Chondrocyte (in vitro differentiated cells): ENCODE measurements around the gene BICD2. TPM values are rescaled to one million over a fixed set of nuclear protein-coding genes. Genes with fewer than 3 reads are reported as not detected.

Experiments
- DNase-seq: peaks from one replicate; pipeline ENCODE4 v3.0.0; 2021; ENCODE audit warnings: mixed read lengths, low spot score
- H3K27ac Mint-ChIP-seq: one replicate; pipeline ENCODE4 v1.8.0; 2021; ENCODE audit warnings: mild to moderate bottlenecking, moderate library complexity, mixed read lengths; ENCODE audit not compliant: unreplicated experiment
- H3K27me3 Mint-ChIP-seq: 2 replicates; pipeline ENCODE4 v1.8.0; 2021; ENCODE audit warnings: low read depth, mixed read lengths
- H3K36me3 Mint-ChIP-seq: 2 replicates; pipeline ENCODE4 v1.8.0; 2021; ENCODE audit warnings: low read depth, mixed read lengths
- H3K4me1 Mint-ChIP-seq: 2 replicates; pipeline ENCODE4 v1.8.0; 2021; ENCODE audit warnings: low read depth, mild to moderate bottlenecking, mixed read lengths
- H3K4me3 Mint-ChIP-seq: one replicate; pipeline ENCODE4 v1.8.0; 2021; ENCODE audit warnings: mild to moderate bottlenecking, moderate library complexity, mixed read lengths; ENCODE audit not compliant: unreplicated experiment
- H3K9me3 Mint-ChIP-seq: 2 replicates; pipeline ENCODE4 v1.8.0; 2021; ENCODE audit warnings: low read depth, mixed read lengths
- CTCF ChIP-seq: fragments of 200-600 bp; sonication (generic); IDR thresholded peaks from 2 replicates; pipeline ENCODE4 v1.5.0; 2021; ENCODE audit warnings: antibody characterized with exemption, mild to moderate bottlenecking, moderate library complexity
- total RNA-seq: library from RNA; stranded (reverse); gene quantifications from 3 replicates; pipeline ENCODE4 v1.2.1, GENCODE V29; 2021

BICD2 gene
- total RNA-seq, 1 donor from 2014 or later, result 41.9 TPM

- H3K9me3 Mint-ChIP-seq, result no peaks in the 10 kb centered on the region
- H3K36me3 Mint-ChIP-seq, result peaks cover 6% of the 10 kb centered on the region
- TF ChIP-seq CTCF, result no peak
- H3K4me1 Mint-ChIP-seq, result peaks cover 54% of the 10 kb centered on the region
- H3K4me3 Mint-ChIP-seq, result no peak overlapping the region
- H3K27me3 Mint-ChIP-seq, result no peaks in the 10 kb centered on the region
- peak; percentile 36 for DNase-seq
- H3K27ac Mint-ChIP-seq, result no peak overlapping the region
Measured at GRCh38 chr9:92666912-92667532, 97.6 kb downstream of the BICD2 start.

GRCh38 chr9:92666236-92666635, 98.4 kb downstream of the BICD2 start:
- Mint-ChIP-seq H3K27me3 (no peaks in the 10 kb centered on the region), H3K9me3 (no peaks in the 10 kb centered on the region), H3K36me3 (peaks cover 6% of the 10 kb centered on the region), H3K27ac (no peak overlapping the region), H3K4me3 (no peak overlapping the region), H3K4me1 (peaks cover 54% of the 10 kb centered on the region)
- TF ChIP-seq CTCF, result no peak
- DNase-seq, result peak; percentile 38

- H3K27me3 Mint-ChIP-seq, result no peaks in the 10 kb centered on the region
- no peaks in the 10 kb centered on the region for H3K9me3 Mint-ChIP-seq
- no peak overlapping the region for H3K27ac Mint-ChIP-seq
- TF ChIP-seq CTCF, result no peak
- DNase-seq, result no peak
- peaks cover 6% of the 10 kb centered on the region for H3K36me3 Mint-ChIP-seq
- H3K4me3 Mint-ChIP-seq, result no peak overlapping the region
- peaks cover 51% of the 10 kb centered on the region for H3K4me1 Mint-ChIP-seq
Measured at GRCh38 chr9:92665836-92666235, 98.8 kb downstream of the BICD2 start.

- H3K27me3 Mint-ChIP-seq, result no peaks in the 10 kb centered on the region
- peak overlapping the region; percentile 25 for H3K27ac Mint-ChIP-seq
- H3K4me1 Mint-ChIP-seq, result peaks cover 46% of the 10 kb centered on the region
- peaks cover 6% of the 10 kb centered on the region for H3K36me3 Mint-ChIP-seq
- no peaks in the 10 kb centered on the region for H3K9me3 Mint-ChIP-seq
- no peak for TF ChIP-seq CTCF
- no peak overlapping the region for H3K4me3 Mint-ChIP-seq
- DNase-seq, result peak; percentile 69
Measured at GRCh38 chr9:92664394-92665152, 100.1 kb downstream of the BICD2 start.

GRCh38 chr9:92663951-92664350, 100.7 kb downstream of the BICD2 start:
- H3K4me1 Mint-ChIP-seq, result peaks cover 43% of the 10 kb centered on the region
- H3K4me3 Mint-ChIP-seq, result no peak overlapping the region
- no peak for TF ChIP-seq CTCF
- H3K27ac Mint-ChIP-seq, result no peak overlapping the region
- H3K27me3 Mint-ChIP-seq, result no peaks in the 10 kb centered on the region
- peak; percentile 40 for DNase-seq
- H3K9me3 Mint-ChIP-seq, result no peaks in the 10 kb centered on the region
- H3K36me3 Mint-ChIP-seq, result peaks cover 6% of the 10 kb centered on the region
